HG03442 (cell line): Measurements from ENCODE around the gene KLHL11.
A peak's percentile ranks its signal among the peaks of the same experiment; 100 is the strongest.

Experiments
- ATAC-seq: cut with Tn5 transposase; IDR thresholded peaks from one replicate; pipeline ENCODE4 v1.9.1; 2021; ENCODE audit warnings: mild to moderate bottlenecking, moderate library complexity; ENCODE audit not compliant: unreplicated experiment

KLHL11 gene

GRCh38 chr17:41864836-41865595 lies at the start of gene KLHL11:
Gene KLHL11 (minus strand): TSS chr17:41865423. CDS start chr17:41865370, 53 bp downstream.
- peak; percentile 88 for ATAC-seq

- ATAC-seq, result no peak
Observed at GRCh38 chr17:41915020-41915419, 49.8 kb upstream of the KLHL11 start.

GRCh38 chr17:41914358-41914766 lies 49.1 kb upstream of the KLHL11 start:
- no peak for ATAC-seq

- ATAC-seq, result no peak
Observed at GRCh38 chr17:41913798-41914197, 48.6 kb upstream of the KLHL11 start.

- ATAC-seq, result no peak
Observed at GRCh38 chr17:41912925-41913324, 47.7 kb upstream of the KLHL11 start.

GRCh38 chr17:41910701-41911391 lies 45.6 kb upstream of the KLHL11 start:
- no peak for ATAC-seq

GRCh38 chr17:41909088-41909487 lies 43.9 kb upstream of the KLHL11 start:
- no peak for ATAC-seq

- ATAC-seq, result no peak
Observed at GRCh38 chr17:41907633-41908539, 42.7 kb upstream of the KLHL11 start.

GRCh38 chr17:41907185-41907556 lies 41.9 kb upstream of the KLHL11 start:
- ATAC-seq, result no peak

GRCh38 chr17:41906465-41907184 lies 41.4 kb upstream of the KLHL11 start:
- ATAC-seq, result no peak

GRCh38 chr17:41905172-41905571 lies 39.9 kb upstream of the KLHL11 start:
- no peak for ATAC-seq

- ATAC-seq, result no peak
Observed at GRCh38 chr17:41904242-41904841, 39.1 kb upstream of the KLHL11 start.

GRCh38 chr17:41901646-41902045 lies 36.4 kb upstream of the KLHL11 start:
- ATAC-seq, result no peak

- ATAC-seq, result no peak
Observed at GRCh38 chr17:41896726-41897125, 31.5 kb upstream of the KLHL11 start.

- ATAC-seq, result no peak
Observed at GRCh38 chr17:41895617-41896016, 30.4 kb upstream of the KLHL11 start.

GRCh38 chr17:41894791-41895331 lies 29.6 kb upstream of the KLHL11 start:
- no peak for ATAC-seq

- no peak for ATAC-seq
Observed at GRCh38 chr17:41893384-41893783, 28.2 kb upstream of the KLHL11 start.

- ATAC-seq, result no peak
Observed at GRCh38 chr17:41892021-41892376, 26.8 kb upstream of the KLHL11 start.

- no peak for ATAC-seq
Observed at GRCh38 chr17:41891135-41892020, 26.2 kb upstream of the KLHL11 start.
